ENCODE data around the gene ZC3H18. TPM values are rescaled to one million over a fixed set of nuclear protein-coding genes. Genes with fewer than 3 reads are reported as not detected.
"Not testable (repeated sequence)": the region's sequence is repeated elsewhere in the genome, so short reads cannot be mapped to it uniquely, and the experiment has no call there.

Gene ZC3H18
- polyA plus RNA-seq, 1 donor, result 26.0 TPM

GRCh38 chr16:88654363-88655052 is 84.3 kb downstream of the ZC3H18 start:
- no peak for DNase-seq (ENCODE audit: low read depth)

- no peak for DNase-seq (ENCODE audit: low read depth)
Observed at GRCh38 chr16:88655053-88655732, 85.0 kb downstream of the ZC3H18 start.

DNA sequence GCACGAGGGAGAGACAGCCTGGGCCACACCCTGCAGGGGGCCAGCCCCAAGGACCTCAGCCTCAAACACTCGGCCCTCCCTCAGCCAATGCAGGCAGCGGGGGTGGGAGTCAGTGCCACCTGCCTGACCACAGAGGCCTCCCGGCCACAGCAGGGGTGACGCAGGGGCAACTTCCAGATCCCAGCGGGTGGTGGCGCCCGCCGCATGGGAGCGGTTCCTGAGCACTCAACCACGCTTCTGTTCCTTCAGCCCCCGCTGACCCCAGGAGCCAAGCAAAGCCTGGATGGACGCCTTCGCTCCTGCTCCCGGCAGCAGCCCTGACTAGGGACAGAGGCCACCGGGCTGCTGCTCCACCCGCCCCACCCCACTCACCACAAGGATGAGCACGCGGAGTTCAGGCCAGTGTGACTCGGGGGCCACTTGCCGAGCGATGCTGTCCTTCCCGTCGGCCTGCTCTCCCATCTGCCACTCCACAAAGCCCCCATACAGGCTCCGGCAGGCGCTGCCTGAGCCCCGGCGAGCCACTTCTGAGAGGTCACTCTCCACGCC is 85.6 kb downstream of the ZC3H18 start:
- DNase-seq (ENCODE audit: low read depth), result no peak

DNA sequence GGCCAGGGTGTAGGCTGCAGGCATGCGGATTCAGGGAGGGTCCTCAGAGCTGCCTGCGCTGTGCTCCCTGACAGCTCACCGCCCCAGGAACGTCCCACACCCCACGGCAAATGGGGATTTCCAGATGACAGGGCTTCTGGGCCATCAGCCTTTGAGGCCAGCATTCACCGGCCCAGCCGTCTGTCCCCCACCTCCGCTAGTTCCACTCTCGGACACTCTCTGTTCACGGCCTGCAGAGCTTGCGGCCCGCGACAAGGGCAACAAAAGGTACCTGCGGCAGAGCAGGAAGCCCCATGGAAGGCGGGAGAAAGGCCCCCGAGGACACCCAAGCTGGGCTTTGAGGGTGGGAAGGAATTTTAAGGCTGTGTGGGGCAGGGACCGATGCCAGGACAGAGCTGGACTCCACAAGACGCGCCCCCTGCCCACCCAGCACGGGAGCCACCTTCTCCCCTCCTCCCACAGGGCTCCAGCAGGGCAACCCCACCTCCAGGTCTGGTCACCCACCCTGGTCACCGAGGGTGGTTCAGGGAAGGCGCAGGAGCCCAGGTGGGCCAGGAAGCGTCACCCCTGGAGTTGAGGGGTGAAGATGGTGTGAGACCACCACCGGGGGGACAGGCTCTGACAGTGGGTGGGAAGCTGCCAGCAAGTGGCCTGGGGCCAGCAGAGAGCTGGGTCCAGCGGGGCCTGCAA is 86.2 kb downstream of the ZC3H18 start:
- DNase-seq (ENCODE audit: low read depth), result no peak

- DNase-seq (ENCODE audit: low read depth), result no peak
Observed at GRCh38 chr16:88657371-88657770, 87.2 kb downstream of the ZC3H18 start.

DNA sequence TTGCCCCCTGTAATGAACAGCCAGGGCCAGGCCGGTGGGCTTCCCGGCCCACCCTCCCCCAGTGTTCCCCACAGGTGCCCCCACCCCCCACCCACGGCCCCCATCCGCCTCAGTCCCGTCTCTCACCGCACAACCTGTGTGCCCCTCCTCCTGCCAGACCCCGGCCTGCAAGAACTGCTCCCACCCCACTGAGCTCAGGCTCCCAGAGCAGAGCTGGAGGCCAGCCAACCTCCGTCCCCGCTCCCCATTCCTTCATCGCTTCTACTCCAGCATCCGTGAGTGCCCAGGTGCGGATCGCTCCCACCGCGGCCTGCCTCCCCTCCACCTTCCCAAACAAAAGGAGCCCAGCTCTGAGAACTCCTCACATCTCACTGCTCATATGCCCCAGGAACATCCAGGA is 88.5 kb downstream of the ZC3H18 start:
- no peak for DNase-seq (ENCODE audit: low read depth)

- DNase-seq (ENCODE audit: low read depth), result no peak
Observed at GRCh38 chr16:88659160-88659559, 89.0 kb downstream of the ZC3H18 start.

GRCh38 chr16:88661468-88661867 is 91.3 kb downstream of the ZC3H18 start:
- DNase-seq (ENCODE audit: low read depth), result no peak

GRCh38 chr16:88662222-88662842 is 92.1 kb downstream of the ZC3H18 start:
- DNase-seq (ENCODE audit: low read depth), result no peak

GRCh38 chr16:88662843-88663606 is 92.8 kb downstream of the ZC3H18 start, which contains the start of gene MVD:
Gene MVD, minus strand, starts transcription at chr16:88663091. Its CDS starts 11 bp downstream, at chr16:88663080.
- peak; percentile 97 for DNase-seq (ENCODE audit: low read depth)

- no peak for DNase-seq (ENCODE audit: low read depth)
Observed at GRCh38 chr16:88665148-88665547, 94.9 kb downstream of the ZC3H18 start.

GRCh38 chr16:88665570-88665969 is 95.4 kb downstream of the ZC3H18 start:
- no peak for DNase-seq (ENCODE audit: low read depth)

DNA sequence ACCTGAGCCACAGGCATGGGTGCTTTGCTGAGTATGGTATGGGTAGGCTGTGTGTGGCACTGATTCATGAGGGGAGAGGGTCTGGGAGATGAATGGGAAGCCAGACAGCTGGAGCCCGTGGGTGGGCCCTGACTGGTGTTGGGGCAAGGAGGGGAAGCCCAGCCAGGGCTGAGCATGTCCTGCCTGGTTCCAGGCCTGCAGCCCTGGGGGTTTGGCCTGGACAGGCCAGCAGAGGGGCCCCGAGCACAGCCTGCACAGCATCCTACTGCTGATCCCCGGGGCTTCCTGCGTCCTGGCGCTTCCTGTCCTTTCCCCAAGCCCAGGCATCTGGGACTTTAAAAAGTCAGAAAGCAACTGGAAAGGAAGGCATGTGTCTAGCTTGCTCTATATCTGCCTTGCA is 97.3 kb downstream of the ZC3H18 start:
- no peak for DNase-seq (ENCODE audit: low read depth)

DNA sequence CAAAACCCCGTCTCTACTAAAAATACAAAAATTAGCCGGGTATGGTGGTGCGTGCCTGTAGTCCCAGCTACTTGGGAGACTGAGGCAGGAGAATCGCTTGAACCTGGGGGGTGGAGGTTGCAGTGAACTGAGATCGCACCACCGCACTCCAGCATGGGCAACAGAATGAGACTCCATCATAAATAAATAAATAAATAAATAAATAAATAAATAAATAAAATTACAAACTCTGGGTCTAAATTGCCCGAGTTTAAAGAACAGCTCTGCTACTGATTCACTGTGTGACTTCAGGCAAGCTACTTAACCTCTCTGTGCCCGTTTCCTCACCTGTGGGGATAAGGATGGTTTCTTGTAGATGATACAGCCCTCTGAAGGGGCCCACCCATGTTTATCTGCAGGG is 99.3 kb downstream of the ZC3H18 start:
- not testable (repeated sequence) for DNase-seq (ENCODE audit: low read depth)

- no peak for DNase-seq (ENCODE audit: low read depth)
Observed at GRCh38 chr16:88669980-88670379, 99.8 kb downstream of the ZC3H18 start.

DNA sequence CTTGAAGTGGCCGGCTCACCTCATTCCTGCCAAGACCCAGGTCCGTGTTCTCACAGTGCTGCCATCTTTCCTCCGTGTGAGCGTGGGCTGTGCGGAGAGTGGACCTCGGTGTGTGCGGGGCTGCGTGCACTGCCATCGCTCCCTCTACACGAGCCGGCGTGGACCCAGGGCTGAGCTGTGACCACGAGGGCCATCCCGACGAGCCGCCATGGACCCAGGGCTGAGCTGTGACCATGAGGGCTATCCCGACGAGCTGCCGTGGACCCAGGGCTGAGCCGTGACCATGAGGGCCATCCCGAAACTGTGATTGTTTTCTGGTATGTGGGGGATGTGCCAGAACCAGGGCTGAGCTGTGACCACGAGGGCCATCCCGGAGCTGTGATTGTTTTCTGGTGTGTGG is 101.6 kb downstream of the ZC3H18 start:
- no peak for DNase-seq (ENCODE audit: low read depth)

DNA sequence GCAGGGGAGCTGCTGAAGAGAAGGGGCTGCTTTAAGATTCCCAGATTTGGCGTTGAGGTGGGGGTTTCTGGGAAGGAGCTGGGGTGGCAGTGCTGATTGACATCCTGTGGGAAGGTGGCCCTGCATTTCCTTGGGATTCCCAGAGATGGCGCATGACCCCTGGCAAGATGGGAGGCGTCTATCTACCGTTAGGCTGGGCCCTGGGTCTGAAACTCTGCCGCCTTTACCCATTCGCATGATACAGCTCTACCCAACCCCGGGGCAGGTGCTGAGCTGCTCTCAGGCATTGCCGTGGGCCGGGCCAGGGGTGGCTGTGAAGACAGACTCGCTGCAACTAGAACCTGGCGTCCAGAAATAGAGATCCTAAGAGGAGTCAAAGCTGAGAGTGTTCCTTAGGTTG is 102.6 kb downstream of the ZC3H18 start:
- DNase-seq (ENCODE audit: low read depth), result no peak

- no peak for DNase-seq (ENCODE audit: low read depth)
Observed at GRCh38 chr16:88673716-88674379, 103.6 kb downstream of the ZC3H18 start.

DNA sequence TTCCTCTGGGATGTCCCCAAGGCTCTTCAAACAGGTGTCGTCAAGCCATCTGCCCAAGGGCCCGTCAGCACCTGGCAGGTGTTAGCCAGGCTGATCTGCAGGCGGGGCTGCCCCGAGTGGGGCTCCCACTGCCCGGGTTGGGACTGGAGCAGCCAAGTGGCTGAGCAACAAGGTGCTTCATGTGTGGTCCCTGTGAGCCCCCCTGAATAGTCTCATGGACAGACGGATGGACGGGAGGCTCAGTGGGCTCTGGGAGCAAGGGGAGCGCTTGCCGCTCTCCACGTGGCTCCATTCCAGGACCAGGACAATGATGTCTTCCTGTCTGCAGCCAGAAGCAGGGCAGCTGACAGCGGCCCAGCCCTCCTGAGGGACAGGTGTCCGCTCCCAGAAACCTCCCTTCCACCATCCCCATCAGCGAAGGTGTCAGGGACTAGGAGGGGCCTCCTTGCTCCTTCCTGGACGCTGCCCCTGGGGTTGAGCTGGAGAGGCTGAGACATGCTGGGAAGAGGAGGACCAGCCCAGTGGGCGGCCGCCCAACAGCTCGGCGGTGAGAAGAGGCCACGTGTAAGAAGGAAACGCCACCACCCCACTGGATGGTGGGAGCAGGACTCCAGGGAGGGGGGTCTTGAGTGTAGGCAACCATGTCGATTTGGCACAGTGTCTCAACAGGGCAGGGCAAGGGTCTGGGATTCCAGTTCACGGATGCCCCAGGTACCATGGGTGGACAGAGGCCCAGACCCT is 106.5 kb downstream of the ZC3H18 start:
- DNase-seq (ENCODE audit: low read depth), result no peak

- no peak for DNase-seq (ENCODE audit: low read depth)
Observed at GRCh38 chr16:88677721-88678120, 107.5 kb downstream of the ZC3H18 start.
